SH-SY5Y (cell line): ENCODE data around the gene SPAG9.

ENCODE experiments used
- GATA2 ChIP-seq: IDR thresholded peaks from 2 replicates; pipeline ENCODE4 v1.6.1; 2011; ENCODE audit warnings: mild to moderate bottlenecking, low read depth, low read length
- GATA3 ChIP-seq: IDR thresholded peaks from 2 replicates; pipeline ENCODE4 v1.6.1; 2011; ENCODE audit warnings: low read depth, mild to moderate bottlenecking, low read length, moderate library complexity

DNA sequence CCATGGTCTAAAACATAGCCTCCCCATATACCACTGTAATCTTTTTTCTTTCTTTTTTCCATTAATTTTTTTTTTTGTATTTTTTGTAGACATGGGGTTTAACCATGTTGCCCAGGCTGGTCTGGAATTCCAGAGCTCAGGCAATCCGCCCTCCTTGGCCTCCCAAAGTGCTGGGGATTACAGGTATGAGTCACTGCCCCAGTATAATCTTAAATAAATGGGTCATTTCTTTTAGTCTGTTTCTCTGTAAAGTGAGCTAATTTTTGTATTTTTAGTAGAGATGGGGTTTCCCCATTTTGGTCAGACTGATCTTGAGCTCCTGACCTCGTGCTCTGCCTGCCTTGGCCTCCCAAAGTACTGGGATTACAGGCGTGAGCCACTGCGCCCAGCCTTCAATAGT, 27.0 kb upstream of the SPAG9 start:
- TF ChIP-seq GATA2 (no peak), GATA3 (no peak)
